Activated gamma-delta T cell treated with Interleukin-2 at 50 U/mL for 16 hours (primary cell): ENCODE data around the gene SERPINA3.

Experiments used
- DNase-seq: peaks from one replicate; pipeline ENCODE4 v3.0.0-alpha.2; 2020

Gene SERPINA3

DNA sequence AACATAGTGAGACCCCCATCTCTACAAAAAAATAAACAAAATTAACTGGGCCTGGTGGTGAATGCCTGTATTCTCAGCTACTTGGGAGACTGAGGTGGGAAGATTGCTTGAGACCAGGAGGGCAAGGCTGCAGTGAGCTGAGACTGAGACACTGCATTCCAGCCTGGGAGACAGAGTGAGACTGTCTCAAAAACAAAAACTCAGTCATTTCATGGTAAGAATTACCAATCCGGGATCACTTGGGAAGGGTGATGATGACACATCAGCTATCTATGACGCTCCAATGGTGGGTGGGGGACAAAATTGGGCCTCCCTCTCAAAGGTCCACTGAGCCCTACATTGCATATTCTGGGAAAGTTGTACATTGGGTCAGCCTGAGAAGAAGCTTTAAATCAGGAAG lies 47.7 kb downstream of the SERPINA3 start:
- DNase-seq = no peak

DNA sequence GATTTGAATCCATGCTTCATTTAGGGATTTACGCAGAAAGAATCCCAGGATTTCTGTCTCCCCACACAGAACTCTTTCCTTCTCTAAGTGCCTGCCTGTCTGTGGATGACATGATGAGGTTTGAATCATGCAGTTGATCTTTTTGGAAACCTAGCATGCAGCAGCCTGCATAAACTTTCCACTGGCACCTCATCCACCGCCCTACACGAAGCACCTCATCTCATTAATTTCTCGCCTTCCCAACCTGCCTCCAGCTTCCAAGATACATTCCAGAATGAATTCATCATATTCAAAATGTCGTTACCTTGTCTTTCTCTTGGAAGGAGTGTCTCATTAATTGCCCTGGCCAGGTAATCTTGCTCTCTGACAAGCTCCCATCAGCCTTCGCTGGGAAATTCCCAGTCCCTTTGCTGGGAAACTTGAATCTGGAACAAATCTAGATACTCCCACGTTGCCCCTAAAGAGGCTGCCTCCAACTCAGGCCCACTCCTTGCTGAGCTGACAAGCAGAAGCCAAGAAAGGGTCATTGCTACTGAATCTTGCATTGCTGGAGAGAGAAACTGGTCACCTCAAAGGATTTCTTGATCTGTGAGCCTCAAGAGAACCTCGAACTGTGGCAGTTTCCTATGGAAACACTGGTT lies 48.2 kb downstream of the SERPINA3 start:
- DNase-seq = no peak

DNA sequence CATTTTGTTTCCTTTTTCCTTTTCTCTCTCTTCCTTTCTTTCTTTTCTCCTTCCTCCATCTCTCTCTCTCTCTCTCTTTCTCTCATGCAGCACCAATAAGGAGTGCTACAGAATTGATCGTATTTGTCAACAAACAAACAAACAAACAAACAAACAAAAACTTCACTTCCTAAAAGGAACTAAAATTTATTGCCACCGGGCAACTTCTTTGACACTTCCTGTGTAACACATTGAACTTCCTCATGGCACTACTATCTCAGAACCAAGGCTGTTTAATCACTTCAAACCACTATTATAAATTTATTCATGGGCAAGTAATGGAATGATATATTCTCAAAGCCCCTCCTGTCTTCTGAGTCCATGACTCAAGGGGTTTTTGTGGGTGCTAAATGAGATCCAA lies 51.3 kb downstream of the SERPINA3 start:
- DNase-seq = no peak

DNA sequence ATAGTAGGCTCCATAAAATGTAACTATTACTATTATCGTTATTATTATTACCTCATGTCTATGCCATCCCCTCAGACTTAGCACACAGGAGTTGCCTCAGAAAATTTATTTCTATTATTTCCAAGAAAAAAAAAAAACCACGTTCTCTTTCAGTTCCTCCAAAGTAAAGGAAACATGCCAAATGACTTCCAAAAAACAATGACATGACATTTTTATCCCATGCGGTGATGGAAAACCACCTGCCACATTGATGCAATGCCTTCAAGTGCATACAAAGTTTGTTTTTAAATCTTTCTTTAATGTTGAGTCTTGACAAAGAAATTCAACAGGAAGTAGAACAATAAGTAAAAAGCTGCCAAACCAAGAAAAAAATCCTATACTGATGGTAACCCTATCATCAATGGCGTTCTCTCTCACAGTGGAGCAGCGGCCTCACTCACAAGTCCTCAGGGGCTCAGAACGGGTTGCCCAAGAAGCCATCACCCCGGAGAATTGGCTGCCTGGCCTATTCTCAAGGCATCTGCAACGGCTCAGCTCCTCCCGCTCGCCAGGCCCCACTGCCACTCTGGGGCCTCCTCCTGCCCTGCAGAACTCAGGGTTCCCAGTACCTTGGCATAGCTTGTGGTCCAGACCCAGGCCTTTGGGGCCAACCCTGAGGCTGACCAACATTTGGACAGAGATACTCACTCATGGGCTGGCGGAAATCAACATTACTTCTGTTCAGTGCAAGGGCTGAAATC lies 51.9 kb downstream of the SERPINA3 start:
- DNase-seq = no peak

DNA sequence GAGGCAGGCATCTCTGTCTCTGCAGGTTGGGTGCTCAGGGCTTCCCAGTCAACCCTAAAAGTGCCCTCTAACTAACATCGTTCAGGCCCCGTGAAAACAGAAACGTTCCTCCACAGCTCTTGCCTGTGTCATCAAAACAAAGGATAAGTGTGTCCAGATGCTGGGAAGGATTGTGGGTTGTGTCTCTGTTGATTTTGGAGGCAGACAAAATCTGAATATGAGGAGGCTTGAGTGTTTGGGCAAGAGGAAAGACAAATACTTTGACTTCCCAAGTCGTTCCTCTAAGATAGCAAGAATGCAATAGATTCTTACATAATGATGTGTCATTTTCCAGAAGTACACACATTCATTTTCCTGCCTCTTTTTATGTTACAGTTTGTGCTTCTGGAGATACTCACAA lies 52.9 kb downstream of the SERPINA3 start:
- DNase-seq = no peak

DNA sequence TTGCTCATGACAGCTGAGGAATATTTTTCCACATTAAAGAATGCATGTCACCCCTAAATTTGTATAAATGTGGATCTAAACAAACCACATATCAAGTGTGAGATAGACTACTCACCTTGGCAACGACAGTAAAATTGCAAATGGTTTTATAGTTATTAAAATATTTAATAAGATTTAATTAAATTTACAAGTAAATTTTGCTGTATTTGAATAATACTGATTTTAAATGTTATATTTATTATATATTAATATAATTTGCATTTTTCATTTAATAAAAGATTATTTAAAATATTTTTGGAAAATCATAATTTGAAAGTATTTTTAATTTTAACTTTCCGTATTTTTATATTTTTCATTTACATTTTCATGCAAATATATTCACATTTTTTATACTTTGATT lies 53.4 kb downstream of the SERPINA3 start:
- DNase-seq = no peak

DNA sequence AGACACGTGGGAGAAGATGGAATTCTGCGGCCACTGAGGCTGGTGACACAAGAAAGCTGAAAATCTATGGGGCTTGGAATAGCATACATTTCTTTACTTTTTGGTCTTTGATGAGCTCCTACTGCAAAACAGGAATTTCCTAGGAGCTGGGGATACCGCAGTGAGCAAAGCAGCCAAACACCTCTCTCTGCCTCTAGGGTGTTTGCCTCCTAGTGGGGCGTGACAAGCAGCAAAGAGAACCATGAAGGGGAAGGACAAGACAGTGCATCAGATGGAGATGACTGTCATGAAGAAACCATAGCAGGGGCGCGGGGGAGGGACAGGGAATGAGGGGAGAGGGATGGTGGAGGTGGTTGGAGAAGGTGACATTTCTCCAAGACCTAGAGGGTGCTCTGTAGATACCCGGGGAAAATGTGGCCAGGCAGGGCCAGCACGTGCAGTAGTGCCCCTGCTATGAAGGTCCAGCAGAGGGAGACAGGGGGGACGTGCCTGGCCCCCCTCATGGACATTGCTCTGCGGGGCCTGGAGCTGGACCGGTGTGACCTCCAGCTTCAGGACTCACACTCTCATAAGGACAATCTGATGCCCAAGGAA lies 58.6 kb downstream of the SERPINA3 start:
- no peak for DNase-seq

DNA sequence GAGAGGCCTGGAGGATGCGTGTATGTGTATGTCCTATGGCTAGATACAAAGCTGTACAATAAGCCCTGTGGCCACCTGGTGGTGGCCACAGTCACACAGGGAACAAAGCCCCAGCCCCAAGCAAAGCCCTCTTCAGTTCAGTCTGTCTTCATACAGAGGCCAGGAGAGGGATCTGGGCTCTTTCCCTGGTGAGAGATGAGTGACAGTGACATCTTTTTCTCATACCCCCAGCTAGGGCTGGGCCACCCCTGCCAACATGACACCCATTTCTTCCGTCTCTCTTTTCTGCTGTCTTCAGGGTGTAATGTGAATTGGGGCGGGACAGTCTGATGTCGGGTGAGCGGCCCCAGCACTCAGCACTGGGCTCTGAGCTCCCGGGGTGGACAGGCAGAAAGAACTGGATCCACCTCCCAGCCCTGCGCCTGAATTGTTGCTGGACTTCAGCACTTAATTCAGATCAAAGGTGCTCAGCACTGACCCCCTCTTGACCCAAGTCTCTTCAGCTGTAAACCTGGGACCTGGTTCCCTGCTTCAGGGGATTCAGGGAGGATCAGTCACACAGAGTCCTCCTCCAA lies 59.8 kb downstream of the SERPINA3 start:
- DNase-seq = no peak

DNA sequence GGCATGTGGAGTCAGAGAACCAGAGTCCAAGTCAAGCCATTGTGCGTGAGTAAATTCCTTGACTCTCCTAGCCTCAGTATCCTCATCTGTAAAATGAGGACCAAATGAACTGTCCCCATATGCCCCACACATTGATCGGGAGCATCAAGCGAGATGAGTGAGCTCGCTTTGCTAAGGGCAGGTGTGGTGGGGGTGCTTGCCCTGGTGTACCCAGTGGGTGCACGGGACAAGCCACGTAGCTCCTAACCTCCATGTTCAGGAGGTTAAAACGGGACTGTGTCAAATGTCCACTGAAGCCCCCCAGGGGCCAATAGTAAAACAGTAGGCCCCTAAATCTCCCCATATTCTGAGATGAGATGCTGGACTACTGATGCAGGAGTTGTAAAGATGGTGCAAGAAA lies 60.9 kb downstream of the SERPINA3 start:
- DNase-seq = no peak
